Right lobe of liver (tissue), 6 donors: ENCODE measurements around the gene TMEM127. TPM values are rescaled to one million over a fixed set of nuclear protein-coding genes. Genes with fewer than 3 reads are reported as not detected.

ENCODE experiments used
- ATAC-seq, 4 donors: fragments of 200-7000 bp; cut with Tn5 transposase; one replicate each; pipeline ENCODE4 v1.9.1; 2020; ENCODE audit warnings: mild to moderate bottlenecking in 4 of 4, moderate library complexity in 4 of 4
- DNase-seq, 3 donors: peaks; one replicate each; pipeline ENCODE4 v3.0.0-alpha.2; 2020
- H3K27ac ChIP-seq, 3 donors: fragments of 200-600 bp; one replicate each; pipeline ENCODE4 v1.8.0; 2022
- H3K27me3 ChIP-seq, 2 donors: fragments of 200-600 bp; one replicate each; pipeline ENCODE4 v1.8.0; 2022
- H3K36me3 ChIP-seq, 4 donors: fragments of 200-600 bp; sonication (generic) in 1 of 4; one replicate each; pipeline versions ENCODE4 v1.5.1 to v1.8.0; 2017 to 2022; ENCODE audit warnings: control low read depth in 1 of 4
- H3K4me1 ChIP-seq, 4 donors: fragments of 200-600 bp; sonication (generic) in 1 of 4; one replicate each; pipeline versions ENCODE4 v1.5.1 to v1.8.0; 2017 to 2022; ENCODE audit warnings: control low read depth in 1 of 4
- H3K4me3 ChIP-seq, 3 donors: fragments of 200-600 bp; one replicate each; pipeline ENCODE4 v1.8.0; 2022
- H3K9me3 ChIP-seq, 4 donors: fragments of 200-600 bp; sonication (generic) in 1 of 4; one replicate each; pipeline versions ENCODE4 v1.5.1 to v1.8.0; 2017 to 2022; ENCODE audit warnings: control low read depth in 1 of 4
- CTCF ChIP-seq, 4 donors: fragments of 200-600 bp in 3 of 4; fragments of 450-650 bp in 1 of 4; IDR thresholded peaks; one replicate each; pipeline versions ENCODE4 v1.5.1 to v1.8.0; 2016 to 2022; ENCODE audit warnings: antibody characterized with exemption in 4 of 4, mild to moderate bottlenecking in 2 of 4
- POLR2A ChIP-seq: fragments of 450-650 bp; IDR thresholded peaks from one replicate; pipeline ENCODE4 v1.6.1; 2017; ENCODE audit warnings: antibody characterized with exemption, mild to moderate bottlenecking
- WGBS: methylation state at CpG from one replicate; pipeline ENCODE4 v1.1.6; 2018; ENCODE audit warnings: low coverage, low lambda C conversion rate; ENCODE audit not compliant: insufficient coverage; ENCODE audit errors: missing lambda C conversion rate; 5-methylcytosine and 5-hydroxymethylcytosine counted together
- intact Hi-C, 2 donors: fragments of 100-400 bp; cut with DNase I; formaldehyde crosslinking; loops; one replicate each; pipeline versions ENCODE4 v1.11.2 to v1.14.1; 2022
- long read RNA-seq: library from polyadenylated mRNA; unstranded; transcript quantifications from one replicate; pipeline ENCODE4 v2.0.0, GENCODE V29; 2019
- total RNA-seq, 6 experiments: library from RNA; depleted of rRNA in 2 of 6; stranded (reverse); fragments of >200 nt in 2 of 6; fragmentation: NEBNext Ultra II Directional in 3 of 6; extraction: Animal tissue kit (Norgen Biotek cat#: 25700) in 3 of 6; gene quantifications; one replicate each; pipeline versions ENCODE4 v1.1.0 to v1.2.4, GENCODE V29; 2016 to 2023
- donor health status: DM: no; HTN: yes; CAD: no.
- donor health status: DM: no; HTN: no; CAD: no.
- donor health status: DM: no; HTN: no; CAD: no.
- donor health status: DM: no; HTN: yes; CAD: no.
- donor health status: DM: no; HTN: yes; CAD: no.

TMEM127 gene, protein sequence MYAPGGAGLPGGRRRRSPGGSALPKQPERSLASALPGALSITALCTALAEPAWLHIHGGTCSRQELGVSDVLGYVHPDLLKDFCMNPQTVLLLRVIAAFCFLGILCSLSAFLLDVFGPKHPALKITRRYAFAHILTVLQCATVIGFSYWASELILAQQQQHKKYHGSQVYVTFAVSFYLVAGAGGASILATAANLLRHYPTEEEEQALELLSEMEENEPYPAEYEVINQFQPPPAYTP
- 10 to 100 TPM; 28.3 to 42.6 (median 32.8) TPM for total RNA-seq
- long read RNA-seq = 0 reads

- WGBS = 0% methylated on average over 12 of the region's 81 CpGs
- ATAC-seq = peak; percentile 93 to 98 (median 95)
- peak within 1 kb of the TSS; percentile 70 to 86 (median 84) for H3K27ac ChIP-seq
- TF ChIP-seq POLR2A (peak; percentile 90), CTCF (IDR thresholded peaks at IDR 0.05) (peak in 2 of 4 donors; percentile 9 to 37)
- H3K36me3 ChIP-seq = peaks cover 0 to 29% (median 11%) of the 10 kb centered on the region in 4 donors
- peaks cover 0 to 39% (median 20%) of the 10 kb centered on the region in 4 donors for H3K4me1 ChIP-seq
- H3K9me3 ChIP-seq = no peaks in the 10 kb centered on the region
- no peaks in the 10 kb centered on the region for H3K27me3 ChIP-seq
- peak within 1 kb of the TSS; percentile 95 to 98 (median 97) for H3K4me3 ChIP-seq
- intact Hi-C loops = no loop called here
- peak; percentile 99 to 100 (median 99) for DNase-seq
Observed at GRCh38 chr2:96265840-96266679, at the start of gene TMEM127, which contains the start of gene CIAO1. Gene TMEM127 (minus strand): TSS chr2:96265997. CDS start chr2:96265381, 616 bp downstream. Gene CIAO1 (plus strand): TSS chr2:96266225. CDS start chr2:96266351, 126 bp downstream.

DNA sequence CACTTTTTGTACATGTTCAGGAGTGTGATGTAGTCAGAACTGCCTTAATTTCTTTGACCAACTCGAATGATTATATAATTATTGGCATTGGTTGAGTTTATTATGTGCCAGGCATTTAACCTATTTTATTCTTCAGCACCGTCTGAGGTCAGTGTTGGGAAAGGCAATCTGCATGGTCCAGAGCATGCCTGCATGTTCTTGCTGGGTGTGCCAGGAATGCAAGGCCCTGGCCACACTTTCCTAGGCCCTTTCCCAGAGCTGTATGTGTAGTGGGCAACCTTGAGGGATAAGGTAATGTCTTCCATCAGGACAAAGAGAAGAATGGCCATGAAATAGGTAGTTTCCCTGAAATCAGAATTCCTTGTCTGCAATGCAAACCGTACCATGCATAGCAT is 49.2 kb upstream of the TMEM127 start:
- no peaks in the 10 kb centered on the region for H3K9me3 ChIP-seq
- no peak overlapping the region for H3K27ac ChIP-seq
- intact Hi-C loops = no loop called here
- H3K4me1 ChIP-seq = no peaks in the 10 kb centered on the region
- H3K4me3 ChIP-seq = no peak overlapping the region
- no peaks in the 10 kb centered on the region for H3K27me3 ChIP-seq
- ATAC-seq (no peak), DNase-seq (no peak)
- WGBS = 38% methylated on average over 3 of the region's 3 CpGs
- TF ChIP-seq POLR2A = no peak
- no peak for TF ChIP-seq CTCF (IDR thresholded peaks at IDR 0.05)
- H3K36me3 ChIP-seq = no peaks in the 10 kb centered on the region

DNA sequence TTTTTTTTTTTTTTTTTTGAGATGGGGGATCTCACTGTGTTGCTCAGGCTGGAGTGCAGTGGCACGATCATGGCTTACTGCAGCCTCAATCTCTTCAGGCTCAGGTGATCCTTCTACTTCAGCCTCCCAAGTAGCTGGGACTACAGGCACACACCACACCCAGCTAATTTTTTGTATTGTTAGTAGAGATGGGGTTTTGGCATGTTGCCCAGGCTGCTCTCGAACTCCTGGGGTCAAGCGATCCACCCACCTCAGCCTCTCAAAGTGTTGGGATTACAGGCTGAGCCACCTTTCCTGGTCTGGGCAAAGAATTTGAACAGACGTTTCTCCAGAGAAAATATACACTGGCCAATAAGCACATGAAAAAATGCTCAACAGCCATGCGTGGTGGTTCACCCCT is 42.5 kb upstream of the TMEM127 start:
- peaks cover 0 to 10% (median 0%) of the 10 kb centered on the region in 4 donors for H3K36me3 ChIP-seq
- H3K9me3 ChIP-seq = no peaks in the 10 kb centered on the region
- DNase-seq (no peak), ATAC-seq (no peak)
- H3K4me3 ChIP-seq = no peak overlapping the region
- intact Hi-C loops = no loop called here
- H3K4me1 ChIP-seq = peaks cover 0 to 17% (median 5%) of the 10 kb centered on the region in 4 donors
- H3K27me3 ChIP-seq = no peaks in the 10 kb centered on the region
- WGBS = 85% methylated on average over 3 of the region's 5 CpGs
- H3K27ac ChIP-seq = no peak overlapping the region
- no peak for TF ChIP-seq POLR2A
- no peak for TF ChIP-seq CTCF (IDR thresholded peaks at IDR 0.05)

- WGBS = 94% methylated on average over 2 of the region's 3 CpGs
- no peak for DNase-seq
- intact Hi-C loops = no loop called here
- H3K9me3 ChIP-seq = no peaks in the 10 kb centered on the region
- H3K27ac ChIP-seq = no peak overlapping the region
- no peaks in the 10 kb centered on the region for H3K27me3 ChIP-seq
- peaks cover 0 to 29% (median 6%) of the 10 kb centered on the region in 4 donors for H3K36me3 ChIP-seq
- no peak for ATAC-seq
- peaks cover 0 to 17% (median 5%) of the 10 kb centered on the region in 4 donors for H3K4me1 ChIP-seq
- TF ChIP-seq POLR2A (no peak), CTCF (IDR thresholded peaks at IDR 0.05) (no peak)
- H3K4me3 ChIP-seq = peak overlapping the region in 2 of 3 donors; percentile 75 to 93
Observed at GRCh38 chr2:96306370-96306769, 40.6 kb upstream of the TMEM127 start.
